Stimulated activated CD8-positive, alpha-beta memory T cell treated with anti-CD3 and anti-CD28 coated beads, Interleukin-15, amount 100 ng/mL, for 24 hours (primary cell): Measurements from ENCODE around the gene MAN2A2.

ENCODE experiments used
- DNase-seq: peaks from one replicate; pipeline ENCODE4 v3.0.0-alpha.2; 2020; ENCODE audit warnings: low read depth

Gene MAN2A2

DNA sequence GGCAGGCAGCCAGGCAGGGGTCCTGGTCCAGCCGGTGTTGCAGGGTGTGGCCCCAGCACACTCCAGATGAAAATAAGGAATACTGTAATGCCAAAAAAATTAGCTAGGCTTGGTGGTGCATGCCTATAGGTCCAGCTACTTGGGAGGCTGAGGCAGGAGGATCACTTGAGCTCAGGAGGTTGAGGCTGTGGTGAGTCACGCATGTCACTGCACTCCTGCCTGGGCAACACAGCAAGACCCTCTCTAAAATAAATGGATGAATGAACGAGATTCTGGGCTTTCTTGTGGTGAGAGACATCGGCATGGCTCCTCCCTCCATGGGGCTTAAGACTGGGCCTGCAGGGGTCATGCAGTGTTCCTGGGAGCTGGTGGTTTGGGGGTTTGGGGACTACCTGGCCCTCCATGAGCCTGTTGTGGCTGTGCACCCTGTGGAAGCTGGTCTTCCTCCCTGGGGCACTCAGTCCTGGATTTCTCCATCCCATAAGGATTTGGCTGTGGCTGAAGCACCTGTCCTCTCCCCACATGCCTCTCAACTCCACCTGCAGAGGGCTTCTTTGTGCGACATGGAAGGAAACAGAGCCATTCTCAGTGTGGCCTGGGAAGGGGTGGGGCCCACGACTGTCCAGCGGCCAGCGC is 44.0 kb downstream of the MAN2A2 start:
- no peak for DNase-seq

DNA sequence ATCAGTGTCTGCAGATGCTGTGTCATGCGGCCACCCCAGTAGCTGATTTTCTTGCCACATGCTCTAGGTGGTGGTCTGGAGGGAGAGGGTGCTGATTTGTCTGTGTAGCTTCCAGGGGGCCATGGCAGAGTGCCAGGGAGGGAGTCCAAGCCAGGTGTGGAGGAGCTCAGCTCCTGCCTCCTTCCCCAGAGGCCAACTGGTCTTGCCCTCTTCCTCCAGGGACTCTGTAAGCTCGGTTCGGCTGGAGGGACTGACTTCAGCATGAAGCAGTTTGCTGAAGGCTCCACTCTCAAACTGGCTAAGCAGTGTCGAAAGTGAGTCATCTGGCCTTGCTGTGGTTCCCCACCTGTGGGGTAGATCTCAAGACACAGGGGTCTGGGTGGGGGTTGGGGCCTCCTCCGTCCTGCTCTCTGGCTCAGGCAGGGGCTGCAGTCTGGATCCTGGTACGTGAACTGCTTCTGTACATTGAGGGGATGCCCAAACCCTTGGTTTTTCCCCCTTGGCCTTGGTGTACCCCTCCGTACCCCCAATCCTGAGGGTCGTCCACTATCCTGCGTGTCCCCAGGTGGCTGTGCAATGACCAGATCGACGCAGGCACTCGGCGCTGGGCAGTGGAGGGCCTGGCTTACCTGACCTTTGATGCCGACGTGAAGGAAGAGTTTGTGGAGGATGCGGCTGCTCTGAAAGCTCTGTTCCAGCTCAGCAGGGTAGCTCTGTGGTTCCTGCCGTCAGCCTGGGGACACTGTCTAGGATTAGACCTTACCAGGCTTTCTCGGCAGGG is 44.7 kb downstream of the MAN2A2 start:
- no peak for DNase-seq

DNA sequence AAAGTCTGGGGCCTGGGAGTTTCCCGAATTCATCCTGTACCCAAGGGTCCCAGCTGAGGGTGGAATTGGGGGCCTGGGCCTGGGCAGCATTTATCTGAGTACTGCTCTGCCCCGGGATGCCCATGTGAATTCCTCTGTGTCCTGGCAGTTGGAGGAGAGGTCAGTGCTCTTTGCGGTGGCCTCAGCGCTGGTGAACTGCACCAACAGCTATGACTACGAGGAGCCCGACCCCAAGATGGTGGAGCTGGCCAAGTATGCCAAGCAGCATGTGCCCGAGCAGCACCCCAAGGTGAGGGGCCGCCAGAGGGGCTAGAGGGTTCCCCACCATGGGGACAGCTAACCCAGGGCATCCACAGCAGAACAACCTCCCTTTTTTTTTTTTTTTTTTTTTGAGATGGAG is 45.4 kb downstream of the MAN2A2 start:
- no peak for DNase-seq

DNA sequence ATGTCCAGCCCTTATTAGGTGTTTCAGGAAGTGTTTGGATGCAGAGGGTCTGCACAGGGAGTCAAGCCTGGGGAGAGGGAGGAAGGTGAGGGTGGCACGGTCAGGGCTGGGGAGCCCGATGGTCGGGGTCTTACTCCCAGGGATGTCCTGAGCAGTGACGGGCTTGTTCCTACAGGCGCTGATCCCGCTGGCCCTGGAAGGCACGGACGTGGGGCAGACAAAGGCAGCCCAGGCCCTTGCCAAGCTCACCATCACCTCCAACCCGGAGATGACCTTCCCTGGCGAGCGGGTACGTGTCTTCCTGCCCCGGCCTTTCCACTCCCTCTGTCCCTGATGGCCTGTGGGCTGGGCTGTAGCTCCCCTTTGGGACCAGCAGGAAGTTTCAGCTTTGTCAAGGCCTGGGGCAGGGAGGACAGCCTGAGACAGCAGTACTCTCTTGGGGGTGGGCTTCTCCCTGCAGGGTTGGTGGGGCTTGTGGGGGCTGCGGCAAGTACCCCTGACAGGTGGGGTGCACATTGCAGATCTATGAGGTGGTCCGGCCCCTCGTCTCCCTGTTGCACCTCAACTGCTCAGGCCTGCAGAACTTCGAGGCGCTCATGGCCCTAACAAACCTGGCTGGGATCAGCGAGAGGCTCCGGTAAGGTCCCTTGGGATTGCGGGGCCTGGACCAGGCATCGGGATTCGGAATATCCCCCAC is 47.0 kb downstream of the MAN2A2 start:
- no peak for DNase-seq

DNA sequence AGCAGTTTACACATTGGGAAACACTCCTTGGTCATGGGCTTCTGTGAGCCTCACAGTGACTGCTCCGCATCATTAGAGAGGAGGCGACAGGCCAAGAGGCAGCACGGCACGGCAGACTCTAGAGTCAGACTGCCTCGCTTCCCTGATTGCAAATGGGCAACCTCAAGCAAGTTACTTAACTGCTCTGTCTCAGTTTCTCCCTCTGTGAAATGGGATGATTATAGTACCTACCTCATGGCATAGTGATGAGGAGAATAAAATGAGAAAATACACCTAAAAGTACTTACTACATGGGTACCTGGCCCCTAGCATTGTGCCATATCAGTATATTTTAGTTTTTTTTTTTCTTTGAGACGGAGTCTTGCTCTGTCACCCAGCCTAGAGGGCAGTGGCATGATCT is 47.6 kb downstream of the MAN2A2 start:
- no peak for DNase-seq

DNA sequence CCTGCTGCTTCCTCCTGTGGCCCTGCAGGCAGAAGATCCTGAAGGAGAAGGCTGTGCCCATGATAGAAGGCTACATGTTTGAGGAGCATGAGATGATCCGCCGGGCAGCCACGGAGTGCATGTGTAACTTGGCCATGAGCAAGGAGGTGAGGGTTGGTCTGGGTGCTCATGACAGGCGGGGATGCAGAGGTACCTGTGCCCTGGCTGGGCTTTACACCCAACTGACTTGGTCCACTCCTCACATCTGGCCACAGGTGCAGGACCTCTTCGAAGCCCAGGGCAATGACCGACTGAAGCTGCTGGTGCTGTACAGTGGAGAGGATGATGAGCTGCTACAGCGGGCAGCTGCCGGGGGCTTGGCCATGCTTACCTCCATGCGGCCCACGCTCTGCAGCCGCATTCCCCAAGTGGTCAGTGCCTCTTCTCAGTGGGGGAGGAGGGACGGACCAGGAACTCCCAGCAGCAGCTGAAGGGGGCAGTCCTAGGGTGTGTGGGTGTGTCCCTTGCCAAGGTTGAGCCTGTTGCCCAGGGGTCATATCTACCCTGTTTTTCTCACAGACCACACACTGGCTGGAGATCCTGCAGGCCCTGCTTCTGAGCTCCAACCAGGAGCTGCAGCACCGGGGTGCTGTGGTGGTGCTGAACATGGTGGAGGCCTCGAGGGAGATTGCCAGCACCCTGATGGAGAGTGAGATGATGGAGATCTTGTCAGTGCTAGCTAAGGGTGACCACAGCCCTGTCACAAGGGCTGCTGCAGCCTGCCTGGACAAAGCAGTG is 50.0 kb downstream of the MAN2A2 start:
- no peak for DNase-seq

DNA sequence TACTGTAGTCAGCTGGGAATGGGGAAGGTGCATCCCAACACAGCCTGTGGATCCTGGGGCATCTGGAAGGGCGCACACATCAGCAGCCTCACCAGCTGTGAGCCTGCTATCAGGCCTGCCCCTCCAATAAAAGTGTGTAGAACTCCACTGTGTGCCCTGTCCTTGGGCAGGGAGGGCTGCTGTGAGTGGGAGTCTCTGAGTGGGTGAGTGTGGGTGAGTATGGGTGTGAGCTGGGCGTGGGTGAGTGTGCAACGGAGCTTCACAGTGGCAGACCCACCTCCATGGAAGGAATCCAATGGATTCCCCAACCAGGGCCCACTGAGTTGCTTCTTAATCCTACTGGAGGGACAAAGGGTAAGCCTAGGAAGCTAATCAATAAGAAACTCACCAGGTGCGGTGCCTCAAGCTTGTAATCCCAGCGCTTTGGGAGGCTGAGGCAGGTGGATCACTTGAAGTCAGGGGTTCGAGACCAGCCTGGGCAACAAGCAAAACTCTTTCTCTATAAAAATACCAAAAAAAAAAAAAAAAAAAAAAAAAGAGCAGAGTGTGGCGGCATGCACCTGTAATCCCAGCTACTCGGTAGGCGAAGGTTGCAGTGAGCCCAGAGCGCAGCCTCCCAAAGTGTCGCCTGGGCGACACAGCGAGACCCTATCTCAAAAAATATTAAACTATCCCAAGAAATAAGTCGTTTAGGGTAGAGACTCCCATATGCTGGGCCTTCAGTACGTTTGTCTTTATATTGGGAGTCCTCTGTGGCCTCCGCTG is 51.0 kb downstream of the MAN2A2 start:
- DNase-seq, result no peak

DNA sequence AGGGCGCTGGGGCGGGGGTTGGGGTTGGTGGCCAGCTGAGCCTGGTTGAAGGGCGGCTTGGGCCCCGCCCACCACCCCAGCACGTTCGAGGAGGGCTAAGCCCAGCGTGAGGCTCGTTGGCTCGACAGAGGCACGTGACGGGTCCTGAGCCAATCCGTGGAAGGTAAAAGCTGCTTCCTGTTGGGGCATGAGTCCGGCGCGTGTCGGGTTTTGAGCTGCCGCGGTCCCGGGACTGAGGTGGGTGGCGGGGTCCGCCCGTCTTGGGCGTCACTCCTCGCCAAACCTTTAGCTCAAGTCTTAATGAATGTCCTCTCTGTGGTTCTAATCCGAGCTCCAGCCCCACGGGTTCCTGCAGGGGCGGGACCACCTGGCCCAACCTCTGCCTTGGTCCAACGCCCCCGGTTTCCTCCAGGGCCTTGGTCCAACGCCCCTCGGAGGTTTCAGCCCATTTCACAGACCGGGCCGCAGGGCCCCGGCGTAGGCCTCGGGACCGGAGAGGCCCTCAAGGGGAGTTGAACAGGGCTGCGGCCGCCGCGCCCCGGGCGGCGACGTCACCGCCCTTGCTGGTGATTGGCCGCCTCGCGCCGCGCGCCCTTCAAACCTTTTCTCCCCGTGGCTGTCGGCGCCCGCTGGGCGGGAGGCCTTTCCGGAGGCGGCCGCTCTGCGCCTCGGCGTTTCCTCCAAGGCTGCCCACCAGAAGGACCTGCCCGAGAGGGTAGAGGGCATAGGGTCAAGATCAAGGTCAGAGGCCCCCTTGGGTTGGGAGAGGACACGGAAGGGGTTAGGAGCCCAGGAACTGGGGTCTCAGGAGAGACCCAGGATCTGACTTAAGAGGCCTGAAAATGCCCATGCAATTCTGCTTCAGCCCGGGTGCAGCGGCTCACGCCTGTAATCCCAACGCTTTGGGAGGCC is 51.9 kb downstream of the MAN2A2 start, which contains the start of gene RCCD1:
TSS of gene RCCD1 (plus strand) at position 173 of the 912 bp plus-strand sequence. CDS start 1,851 bp downstream, outside the sequence.
- DNase-seq, result peak; percentile 65

DNA sequence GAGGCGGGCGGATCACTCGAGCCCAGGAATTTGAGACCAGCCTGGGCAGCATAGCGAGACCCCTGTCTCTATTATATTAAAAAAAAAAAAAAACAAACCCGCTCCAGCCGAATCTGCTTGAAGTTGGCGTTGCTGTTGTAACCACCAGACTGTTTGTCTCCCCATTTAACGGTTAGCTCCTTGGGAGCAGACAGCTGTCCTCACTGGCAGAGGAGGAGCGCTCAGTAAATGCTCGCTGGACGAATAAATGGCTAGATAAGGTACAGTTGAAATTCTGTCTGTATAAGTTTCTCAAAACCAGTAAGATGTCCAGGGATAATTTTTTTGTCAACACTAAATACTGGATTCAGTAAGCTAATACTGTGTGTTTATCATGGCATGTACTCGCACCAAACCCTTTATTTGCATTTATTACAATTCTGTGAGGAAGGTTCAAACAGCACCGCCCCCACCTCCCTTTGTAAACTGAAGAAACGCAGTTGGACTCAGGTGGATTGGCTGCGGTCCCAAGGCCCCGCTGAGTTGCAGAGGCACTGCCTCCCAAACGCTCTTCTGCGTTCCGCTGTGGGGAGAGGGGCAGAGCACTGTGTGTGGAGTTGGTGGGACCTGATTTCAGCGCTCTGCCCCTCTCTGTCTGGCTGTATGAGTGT is 52.6 kb downstream of the MAN2A2 start:
- no peak for DNase-seq

DNA sequence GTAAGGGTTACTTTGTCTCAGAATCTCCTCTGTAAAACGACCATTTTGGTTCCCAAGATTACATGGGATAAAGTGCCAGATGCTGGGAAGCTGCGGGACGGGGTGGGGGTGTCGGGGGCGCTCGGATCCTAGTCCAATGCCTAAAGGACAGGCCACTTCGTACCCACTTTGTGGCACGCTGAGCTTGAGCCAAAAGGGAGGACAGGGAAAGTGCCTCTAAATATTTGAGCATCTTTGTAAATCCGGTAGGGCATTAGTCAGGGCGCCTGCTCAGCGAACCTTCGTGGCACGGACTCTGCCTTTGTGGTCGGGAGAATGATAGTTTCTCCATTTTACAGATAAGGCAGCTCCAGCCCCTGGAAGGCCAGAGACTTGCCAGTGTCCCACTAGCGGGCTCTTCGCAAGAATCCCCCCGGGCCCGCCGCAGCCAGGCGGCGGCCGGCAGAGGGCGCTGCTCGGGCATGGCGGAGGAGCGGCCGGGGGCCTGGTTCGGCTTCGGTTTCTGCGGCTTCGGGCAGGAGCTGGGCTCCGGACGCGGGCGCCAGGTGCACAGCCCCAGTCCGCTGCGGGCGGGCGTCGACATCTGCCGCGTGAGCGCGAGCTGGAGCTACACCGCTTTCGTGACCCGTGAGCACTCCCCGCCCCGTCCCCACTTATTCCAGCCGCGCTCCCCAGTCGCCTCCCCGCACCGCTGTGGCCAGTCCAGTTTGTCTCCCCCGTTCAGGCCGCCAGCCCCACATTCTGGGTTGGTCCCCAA is 53.4 kb downstream of the MAN2A2 start:
- DNase-seq, result peak; percentile 44

DNA sequence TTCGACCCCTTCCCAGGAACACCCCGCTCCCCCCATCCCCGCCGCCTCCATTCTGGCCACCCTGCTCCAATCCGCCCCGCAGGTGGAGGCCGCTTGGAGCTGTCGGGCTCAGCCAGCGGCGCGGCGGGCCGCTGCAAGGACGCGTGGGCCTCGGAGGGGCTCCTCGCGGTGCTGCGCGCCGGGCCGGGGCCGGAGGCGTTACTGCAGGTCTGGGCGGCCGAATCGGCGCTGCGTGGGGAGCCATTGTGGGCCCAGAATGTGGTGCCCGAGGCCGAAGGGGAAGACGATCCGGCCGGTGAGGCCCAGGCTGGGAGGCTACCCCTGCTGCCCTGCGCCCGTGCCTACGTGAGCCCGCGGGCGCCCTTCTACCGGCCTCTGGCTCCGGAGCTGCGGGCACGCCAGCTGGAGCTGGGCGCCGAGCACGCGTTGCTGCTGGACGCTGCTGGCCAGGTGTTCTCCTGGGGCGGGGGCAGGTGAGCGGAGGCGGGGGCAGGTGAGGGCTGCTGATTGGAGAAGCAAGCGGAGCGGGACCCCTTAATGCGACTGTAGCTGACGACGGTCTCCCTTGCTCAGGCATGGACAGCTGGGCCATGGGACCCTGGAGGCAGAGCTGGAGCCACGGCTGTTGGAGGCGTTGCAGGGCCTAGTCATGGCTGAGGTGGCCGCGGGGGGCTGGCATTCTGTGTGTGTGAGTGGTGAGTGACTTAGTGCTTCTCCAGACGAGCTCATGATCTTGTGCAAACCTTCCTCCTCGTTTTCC is 54.1 kb downstream of the MAN2A2 start:
- no peak for DNase-seq

DNA sequence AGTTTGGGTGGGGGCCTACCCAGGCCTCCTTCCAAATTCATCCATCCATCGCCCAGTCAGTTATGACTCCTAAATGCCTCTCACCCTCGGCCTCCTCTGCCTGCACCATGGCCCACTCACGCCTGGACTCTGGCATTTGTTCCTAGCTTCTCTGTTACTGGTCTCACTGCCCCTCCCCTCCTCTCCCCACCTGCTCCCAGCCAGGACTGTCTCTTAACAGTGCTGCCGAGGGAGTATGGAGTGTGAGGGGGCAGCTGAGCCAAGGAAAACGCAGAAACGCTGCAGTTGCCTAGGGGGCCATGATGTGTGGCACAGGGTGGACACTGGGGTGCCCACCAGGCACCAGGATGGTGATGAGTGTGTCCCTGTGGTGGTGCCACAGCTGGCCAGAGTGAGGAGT is 54.7 kb downstream of the MAN2A2 start:
- no peak for DNase-seq

DNA sequence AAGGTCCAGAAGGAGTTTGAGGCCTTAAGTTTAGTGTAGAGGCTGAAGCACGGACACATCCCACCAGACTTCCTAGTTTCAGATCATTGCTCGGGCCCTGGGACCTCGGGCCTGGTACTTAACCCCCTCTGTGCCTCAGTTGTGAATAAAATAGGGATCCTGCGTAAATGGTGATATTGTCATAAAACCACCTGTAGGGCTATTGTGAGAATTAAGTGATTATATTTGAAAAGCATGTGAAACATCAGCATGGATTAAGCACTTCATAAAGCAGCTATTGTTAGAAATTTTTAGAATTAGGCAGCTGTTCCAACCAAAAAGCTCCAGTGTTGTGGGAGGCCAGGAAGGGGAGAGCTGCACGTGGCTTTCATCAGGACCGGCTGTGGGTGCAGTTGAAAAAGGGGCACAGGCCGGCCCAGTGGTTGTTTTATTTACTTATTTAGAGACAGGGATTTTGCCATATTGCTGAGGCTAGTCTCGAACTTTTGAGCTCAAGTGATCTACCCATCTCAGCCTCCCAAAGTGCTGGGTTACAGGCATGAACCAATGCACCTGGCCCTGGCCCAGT is 56.0 kb downstream of the MAN2A2 start:
- no peak for DNase-seq

DNA sequence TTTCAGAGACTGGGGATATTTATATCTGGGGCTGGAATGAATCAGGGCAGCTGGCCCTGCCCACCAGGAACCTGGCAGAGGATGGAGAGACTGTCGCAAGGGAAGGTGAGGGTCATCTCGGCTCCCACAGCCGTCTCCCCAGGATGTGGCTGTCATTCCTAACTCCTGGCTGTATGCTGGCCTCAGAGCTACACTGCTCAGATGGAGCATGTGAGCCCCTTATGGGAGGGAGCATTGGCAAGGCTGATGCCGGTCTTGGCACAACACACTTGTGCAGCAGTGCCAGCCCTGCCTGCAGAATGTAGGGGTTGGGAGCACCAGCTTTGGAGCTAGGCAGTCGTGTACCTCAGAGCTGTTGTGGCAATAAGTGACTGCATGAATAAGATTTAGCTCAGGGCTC is 56.8 kb downstream of the MAN2A2 start:
- DNase-seq, result no peak

DNA sequence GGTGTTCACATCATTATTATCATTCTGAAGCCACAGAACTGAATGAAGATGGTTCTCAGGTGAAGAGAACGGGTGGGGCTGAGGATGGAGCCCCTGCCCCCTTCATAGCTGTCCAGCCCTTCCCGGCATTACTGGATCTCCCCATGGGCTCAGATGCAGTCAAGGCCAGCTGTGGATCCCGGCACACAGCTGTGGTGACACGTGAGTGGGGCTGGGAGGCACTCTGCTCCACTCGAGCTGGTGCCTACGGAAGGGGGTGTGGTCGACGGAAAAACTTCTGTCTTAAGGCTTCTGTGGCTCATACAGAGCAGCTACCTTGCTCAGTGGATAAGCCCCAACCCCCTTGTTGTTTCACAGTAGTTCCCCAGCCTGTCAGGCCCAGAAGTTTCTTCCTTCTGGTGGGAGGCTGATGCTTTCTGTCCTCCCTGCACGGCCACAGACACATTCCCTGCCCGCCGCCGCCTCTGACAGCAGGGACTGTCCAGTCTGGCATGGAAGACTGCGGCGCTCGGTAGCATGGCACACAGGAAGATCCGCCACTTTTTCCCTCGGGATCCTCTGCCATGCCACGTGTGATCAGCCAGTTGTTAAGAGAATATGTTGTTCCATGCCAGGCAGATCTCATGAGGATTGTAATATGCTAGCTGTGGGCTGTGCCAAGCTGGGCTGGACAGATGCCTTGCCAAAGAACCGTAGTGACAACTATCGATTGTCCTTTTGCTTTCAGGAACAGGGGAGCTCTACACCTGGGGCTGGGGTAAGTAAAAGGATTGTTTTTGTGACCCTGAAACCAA is 57.4 kb downstream of the MAN2A2 start:
- DNase-seq, result no peak

DNA sequence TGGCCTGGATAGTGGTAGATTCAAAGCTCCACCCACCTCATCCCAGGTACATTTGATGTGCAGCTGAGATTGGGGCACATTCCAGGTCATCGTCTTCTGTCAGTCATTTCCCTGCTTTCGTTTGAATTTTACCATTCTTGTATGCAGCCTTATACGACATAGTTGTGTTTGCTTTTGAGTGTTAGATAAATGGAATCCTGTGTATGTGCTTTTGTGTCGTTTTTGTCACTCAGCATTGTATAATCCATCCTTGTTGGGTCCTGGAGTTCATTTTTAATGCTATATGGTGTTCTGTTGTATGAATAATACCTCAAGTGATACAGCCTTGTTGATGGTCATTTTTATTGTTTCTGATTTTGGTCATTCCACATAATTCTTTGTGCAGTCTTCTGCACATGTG is 58.9 kb downstream of the MAN2A2 start:
- no peak for DNase-seq

DNA sequence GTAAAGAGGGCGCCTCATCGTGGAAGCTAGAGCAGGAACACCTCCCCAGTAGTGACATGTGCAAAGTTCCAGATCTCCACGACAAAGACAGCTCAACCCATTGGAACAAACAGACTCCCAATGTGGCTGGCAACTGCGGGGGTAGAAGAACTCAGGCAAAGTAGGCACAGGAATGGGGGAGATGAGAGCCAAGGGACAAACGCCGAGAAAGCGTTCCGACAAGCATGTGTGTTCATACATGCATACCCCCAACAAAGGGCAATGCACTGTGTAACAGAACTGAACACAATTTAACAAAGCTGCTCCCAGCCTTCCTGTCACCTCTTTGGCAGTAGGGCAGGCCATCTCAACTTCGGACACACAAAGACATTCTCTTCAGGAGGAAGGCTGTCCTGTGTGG is 63.2 kb downstream of the MAN2A2 start:
- no peak for DNase-seq
